ENCODE results near the gene KRTAP2-3.
"Not testable (repeated sequence)": the region's sequence is repeated elsewhere in the genome, so short reads cannot be mapped to it uniquely, and the experiment has no call there.

GRCh38 chr17:41059276-41060051 is 450 bp downstream of the KRTAP2-3 start:
- not testable (repeated sequence) for TF ChIP-seq CTCF (IDR thresholded peaks at IDR 0.05; ENCODE audit: low read depth, low read length); EZH2phosphoT487 (IDR thresholded peaks at IDR 0.05; ENCODE audit: low read depth)

All from OCI-LY3 (cell line).